GM19025 (cell line): ENCODE results near the gene MDH1.

Experiments
- ATAC-seq: cut with Tn5 transposase; IDR thresholded peaks from one replicate; pipeline ENCODE4 v1.9.1; 2021; ENCODE audit warnings: mild to moderate bottlenecking, low read depth, moderate library complexity; ENCODE audit not compliant: unreplicated experiment

Gene MDH1

GRCh38 chr2:63628403-63628942 is 39.7 kb downstream of the MDH1 start:
- no peak for ATAC-seq

GRCh38 chr2:63631501-63631900 is 42.7 kb downstream of the MDH1 start:
- ATAC-seq = no peak

GRCh38 chr2:63632382-63632781 is 43.6 kb downstream of the MDH1 start:
- no peak for ATAC-seq

GRCh38 chr2:63639344-63639743 is 50.6 kb downstream of the MDH1 start:
- no peak for ATAC-seq

- no peak for ATAC-seq
Measured at GRCh38 chr2:63642946-63643345, 54.2 kb downstream of the MDH1 start.

- no peak for ATAC-seq
Measured at GRCh38 chr2:63643486-63643885, 54.7 kb downstream of the MDH1 start.

- no peak for ATAC-seq
Measured at GRCh38 chr2:63648632-63649031, 59.9 kb downstream of the MDH1 start.

- ATAC-seq = no peak
Measured at GRCh38 chr2:63649829-63650228, 61.1 kb downstream of the MDH1 start.

GRCh38 chr2:63650756-63651155 is 62.0 kb downstream of the MDH1 start:
- no peak for ATAC-seq

- ATAC-seq = no peak
Measured at GRCh38 chr2:63651356-63651755, 62.6 kb downstream of the MDH1 start.

- no peak for ATAC-seq
Measured at GRCh38 chr2:63651861-63652651, 63.3 kb downstream of the MDH1 start.

GRCh38 chr2:63652652-63652985 is 63.9 kb downstream of the MDH1 start:
- ATAC-seq = no peak

GRCh38 chr2:63654959-63655358 is 66.2 kb downstream of the MDH1 start:
- ATAC-seq = no peak
